DMS79 (cell line): ENCODE data around the gene CERKL.

ENCODE experiments used
- DNase-seq: peaks from one replicate; lab custom pipeline; 2025; lab: John Stamatoyannopoulos, UW

Gene CERKL

GRCh38 chr2:181678861-181679543 is 22.1 kb upstream of the CERKL start:
- no peak for DNase-seq

- DNase-seq = no peak
Measured at GRCh38 chr2:181677912-181678586, 21.1 kb upstream of the CERKL start.

GRCh38 chr2:181675254-181675653 is 18.3 kb upstream of the CERKL start:
- DNase-seq = no peak

- DNase-seq = no peak
Measured at GRCh38 chr2:181674461-181674860, 17.6 kb upstream of the CERKL start.

- DNase-seq = no peak
Measured at GRCh38 chr2:181673173-181673572, 16.3 kb upstream of the CERKL start.

- DNase-seq = no peak
Measured at GRCh38 chr2:181672255-181673008, 15.5 kb upstream of the CERKL start.

- no peak for DNase-seq
Measured at GRCh38 chr2:181670632-181671031, 13.7 kb upstream of the CERKL start.

- DNase-seq = no peak
Measured at GRCh38 chr2:181667234-181667633, 10.3 kb upstream of the CERKL start.

- no peak for DNase-seq
Measured at GRCh38 chr2:181662287-181662686, 5.4 kb upstream of the CERKL start.

- DNase-seq = no peak
Measured at GRCh38 chr2:181660181-181660580, 3.3 kb upstream of the CERKL start.

GRCh38 chr2:181658444-181658843 is 1.5 kb upstream of the CERKL start:
- DNase-seq = no peak

- DNase-seq = no peak
Measured at GRCh38 chr2:181657379-181657778, 474 bp upstream of the CERKL start.

- DNase-seq = no peak
Measured at GRCh38 chr2:181655519-181655918, 1.4 kb downstream of the CERKL start.

- no peak for DNase-seq
Measured at GRCh38 chr2:181649436-181649979, 7.4 kb downstream of the CERKL start.

GRCh38 chr2:181648478-181649155 is 8.3 kb downstream of the CERKL start:
- no peak for DNase-seq

GRCh38 chr2:181646415-181646987 is 10.4 kb downstream of the CERKL start:
- no peak for DNase-seq

- no peak for DNase-seq
Measured at GRCh38 chr2:181643151-181643550, 13.8 kb downstream of the CERKL start.

GRCh38 chr2:181642086-181642485 is 14.8 kb downstream of the CERKL start:
- no peak for DNase-seq

GRCh38 chr2:181639686-181640085 is 17.2 kb downstream of the CERKL start:
- DNase-seq = no peak

GRCh38 chr2:181632733-181633401 is 24.0 kb downstream of the CERKL start:
- DNase-seq = no peak
